Measurements from ENCODE around the gene DKC1. TPM values are rescaled to one million over a fixed set of nuclear protein-coding genes. Genes with fewer than 3 reads are reported as not detected.

DKC1 gene
- total and polyA plus RNA-seq, 2 of the 13 experiments (the other 11 are each of a cell fraction or from before 2014, with no cell fraction given) = 61.6 to 102 TPM

DNA sequence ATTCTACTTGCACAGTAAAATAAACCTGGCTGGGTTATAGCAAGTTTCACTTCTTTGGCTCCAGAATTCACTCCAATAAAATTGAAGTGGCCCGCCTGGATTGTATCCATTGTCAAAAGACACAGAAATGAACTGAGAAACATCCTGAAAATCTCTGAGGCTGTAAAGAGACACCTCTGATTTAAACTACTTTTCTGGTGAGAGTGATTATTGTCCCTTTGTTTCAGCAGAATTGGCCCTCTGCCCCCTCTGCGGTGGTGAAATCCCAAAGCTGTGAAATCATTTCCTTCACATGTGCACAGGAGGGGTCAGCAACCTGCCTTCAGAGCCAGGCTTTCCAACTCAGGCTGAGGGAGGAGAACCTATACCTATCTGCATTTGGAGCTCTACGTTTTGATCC lies 34.8 kb upstream of the DKC1 start:
- Histone ChIP-seq H3K4me1 (ENCODE audit: insufficient read depth, low read length) (no peaks in the 10 kb centered on the region), H3K4me3 (replicated peaks in 1 of 3; ENCODE audit: insufficient read depth in 1 of 3, low read depth in 2 of 3, low read length in 3 of 3) (no peak overlapping the region), H3K27me3 (ENCODE audit: control insufficient read depth in 1 of 2, insufficient read depth in 2 of 2, low read length in 2 of 2) (no peaks in the 10 kb centered on the region), H3K9me3 (ENCODE audit: low read length) (no peaks in the 10 kb centered on the region), H3K9ac (ENCODE audit: insufficient read depth, low read depth, low read length) (no peak overlapping the region), H3K4me2 (ENCODE audit: low read depth, low read length) (no peak overlapping the region), H2AFZ (ENCODE audit: low read length) (no peak overlapping the region), H3K79me2 (ENCODE audit: insufficient read depth, low read length) (no peaks in the 10 kb centered on the region), H4K20me1 (ENCODE audit: insufficient read depth, low read length) (no peaks in the 10 kb centered on the region), H3K27ac (ENCODE audit: extremely low read length, insufficient read depth, low read length) (no peak overlapping the region), H3K36me3 (replicated peaks in 1 of 2; ENCODE audit: control insufficient read depth in 1 of 2, insufficient read depth in 2 of 2, low read length in 2 of 2) (no peaks in the 10 kb centered on the region)
- WGBS (ENCODE audit: low lambda C conversion rate) = 33% methylated on average over 3 of the region's 3 CpGs
- POLR2A ChIA-PET = no interaction called here
- in situ Hi-C loops (cut with HindIII; ENCODE audit: extremely low pct_ligation_motif_present, low pct_unique_long_range_greater_than_20kb) = no loop called here
- intact Hi-C loops (cut with micrococcal nuclease; ENCODE audit: unreplicated experiment) = no loop called here
- no TSS peak for BruUV-seq (replicated peaks)
- ATAC-seq (no peak), FAIRE-seq (no peak), DNase-seq (ENCODE audit: low spot score) (no peak)
- TF ChIP-seq NR2F6 (IDR thresholded peaks at IDR 0.05) = no peak
- no peak for TF ChIP-seq NR2F6 (CRISPR knock-in tag; IDR thresholded peaks at IDR 0.05)
- no peak for TF ChIP-seq ZNF746 (CRISPR knock-in tag; IDR thresholded peaks at IDR 0.05)
- TF ChIP-seq ZNF563 (CRISPR knock-in tag; IDR thresholded peaks at IDR 0.05) = no peak
- TF ChIP-seq, protein P1, sequence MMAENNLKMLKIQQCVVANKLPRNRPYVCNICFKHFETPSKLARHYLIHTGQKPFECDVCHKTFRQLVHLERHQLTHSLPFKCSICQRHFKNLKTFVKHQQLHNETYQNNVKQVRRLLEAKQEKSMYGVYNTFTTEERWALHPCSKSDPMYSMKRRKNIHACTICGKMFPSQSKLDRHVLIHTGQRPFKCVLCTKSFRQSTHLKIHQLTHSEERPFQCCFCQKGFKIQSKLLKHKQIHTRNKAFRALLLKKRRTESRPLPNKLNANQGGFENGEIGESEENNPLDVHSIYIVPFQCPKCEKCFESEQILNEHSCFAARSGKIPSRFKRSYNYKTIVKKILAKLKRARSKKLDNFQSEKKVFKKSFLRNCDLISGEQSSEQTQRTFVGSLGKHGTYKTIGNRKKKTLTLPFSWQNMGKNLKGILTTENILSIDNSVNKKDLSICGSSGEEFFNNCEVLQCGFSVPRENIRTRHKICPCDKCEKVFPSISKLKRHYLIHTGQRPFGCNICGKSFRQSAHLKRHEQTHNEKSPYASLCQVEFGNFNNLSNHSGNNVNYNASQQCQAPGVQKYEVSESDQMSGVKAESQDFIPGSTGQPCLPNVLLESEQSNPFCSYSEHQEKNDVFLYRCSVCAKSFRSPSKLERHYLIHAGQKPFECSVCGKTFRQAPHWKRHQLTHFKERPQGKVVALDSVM (CRISPR knock-in tag; IDR thresholded peaks at IDR 0.05) = no peak
- no peak for TF ChIP-seq ONECUT2 (CRISPR knock-in tag; IDR thresholded peaks at IDR 0.05)
- TF ChIP-seq ZNF549 (CRISPR knock-in tag; IDR thresholded peaks at IDR 0.05) = no peak
- TF ChIP-seq HMG20B (CRISPR knock-in tag; conservative IDR thresholded peaks at IDR 0.05) = no peak
- TF ChIP-seq REXO4 (CRISPR knock-in tag; IDR thresholded peaks at IDR 0.05; ENCODE audit: borderline replicate concordance) = no peak
- no peak for TF ChIP-seq HNF1A (IDR thresholded peaks at IDR 0.05; ENCODE audit: low read depth)
- no peak for TF ChIP-seq HNF1A (CRISPR knock-in tag; IDR thresholded peaks at IDR 0.05; ENCODE audit: borderline replicate concordance)
- TF ChIP-seq ZNF572 (CRISPR knock-in tag; IDR thresholded peaks at IDR 0.05) = no peak
- no peak for TF ChIP-seq DZIP1 (CRISPR knock-in tag; IDR thresholded peaks at IDR 0.05)
- no peak for TF ChIP-seq ZNF331 (CRISPR knock-in tag; IDR thresholded peaks at IDR 0.05)
- TF ChIP-seq DMAP1 (CRISPR knock-in tag; IDR thresholded peaks at IDR 0.05) = no peak
- TF ChIP-seq ZNF780A (CRISPR knock-in tag; IDR thresholded peaks at IDR 0.05) = no peak
- TF ChIP-seq KDM6A (CRISPR knock-in tag; IDR thresholded peaks at IDR 0.05; ENCODE audit: low read depth) = no peak
- no peak for TF ChIP-seq KLF9 (CRISPR knock-in tag; IDR thresholded peaks at IDR 0.05; ENCODE audit: low read depth)
- no peak for TF ChIP-seq ATF1 (CRISPR knock-in tag; IDR thresholded peaks at IDR 0.05)
- no peak for TF ChIP-seq ZNF230 (CRISPR knock-in tag; IDR thresholded peaks at IDR 0.05)
- no peak for TF ChIP-seq ZNF644 (CRISPR knock-in tag; IDR thresholded peaks at IDR 0.05; ENCODE audit: low read depth)
- CTCF ChIA-PET (ENCODE audit: low intra/inter-chr PET ratio, low total read pairs) = no interaction called here

Data from HepG2 (cell line).